ENCODE data around the gene PLPPR5.

GRCh38 chr1:98903726-98904125 is 100.9 kb downstream of the PLPPR5 start:
- no peak for TF ChIP-seq ZNF165 (CRISPR knock-in tag; IDR thresholded peaks at IDR 0.05; ENCODE audit: borderline replicate concordance)
- TF ChIP-seq TAF1 (IDR thresholded peaks at IDR 0.05; ENCODE audit: control insufficient read depth, extremely low read depth, insufficient read depth, low read length, severe bottlenecking), result no peak
- no peak for TF ChIP-seq SREBF1 (IDR thresholded peaks at IDR 0.05; ENCODE audit: borderline replicate concordance, low read depth, low read length)
- no peak for TF ChIP-seq ZNF140 (CRISPR knock-in tag; IDR thresholded peaks at IDR 0.05)
- no peak for TF ChIP-seq CTCF (IDR thresholded peaks at IDR 0.05 in 2 of 3, conservative IDR thresholded peaks at IDR 0.05 in 1 of 3; ENCODE audit: insufficient read depth in 2 of 3, low read depth in 1 of 3, low read length in 3 of 3)
- no peak for TF ChIP-seq ZNF232 (CRISPR knock-in tag; IDR thresholded peaks at IDR 0.05)
- TF ChIP-seq YY1 (IDR thresholded peaks at IDR 0.05; ENCODE audit: borderline replicate concordance in 1 of 3, control insufficient read depth in 1 of 3, extremely low read depth in 1 of 3, insufficient read depth in 3 of 3, insufficient read length in 1 of 3, insufficient replicate concordance in 2 of 3, low read depth in 1 of 3, low read length in 2 of 3), result no peak
- no peak for TF ChIP-seq E2F5 (CRISPR knock-in tag; IDR thresholded peaks at IDR 0.05)
